CD14-positive monocyte (primary cell): ENCODE results near the gene SEMA5B. TPM values are rescaled to one million over a fixed set of nuclear protein-coding genes. Genes with fewer than 3 reads are reported as not detected.

Experiments used
- DNase-seq, 3 donors: peaks; one replicate each; pipeline ENCODE4 v3.0.0-alpha.2; 2011 to 2022
- H2AFZ ChIP-seq: 2 replicates; pipeline ENCODE4 v1.6.0; 2012; ENCODE audit warnings: mild to moderate bottlenecking, low read depth, low read length, inconsistent platforms; ENCODE audit not compliant: insufficient read depth, poor library complexity, severe bottlenecking
- H3K27ac ChIP-seq, 2 donors: 1 replicate in 1 of 2; 2 replicates in 1 of 2; pipeline ENCODE4 v1.5.1; 2012 to 2013; ENCODE audit warnings: low read length in 2 of 2, control low read depth in 1 of 2, inconsistent platforms in 1 of 2, low read depth in 1 of 2, mild to moderate bottlenecking in 1 of 2
- H3K27me3 ChIP-seq, 2 donors: one replicate each; pipeline versions ENCODE4 v1.6.0 to v1.6.1; 2011 to 2013; ENCODE audit warnings: low read length in 2 of 2; ENCODE audit not compliant: control insufficient read depth in 2 of 2, insufficient read depth in 2 of 2
- H3K36me3 ChIP-seq, 2 donors: replicated peaks in 1 of 2; 1 replicate in 1 of 2; 2 replicates in 1 of 2; pipeline versions ENCODE4 v1.5.1 to v1.6.1; 2012 to 2013; ENCODE audit warnings: low read length in 2 of 2, control low read depth in 1 of 2, inconsistent platforms in 1 of 2, mild to moderate bottlenecking in 1 of 2; ENCODE audit not compliant: insufficient read depth in 2 of 2, control insufficient read depth in 1 of 2
- H3K4me1 ChIP-seq, 2 donors: 1 replicate in 1 of 2; 2 replicates in 1 of 2; pipeline versions ENCODE4 v1.5.1 to v1.6.1; 2012 to 2013; ENCODE audit warnings: low read length in 2 of 2, control low read depth in 1 of 2, inconsistent platforms in 1 of 2, mild to moderate bottlenecking in 1 of 2, moderate library complexity in 1 of 2; ENCODE audit not compliant: insufficient read depth in 2 of 2, control insufficient read depth in 1 of 2
- H3K4me2 ChIP-seq: replicated peaks from 2 replicates; pipeline ENCODE3; 2012; ENCODE audit warnings: low read length, moderate library complexity, mild to moderate bottlenecking; ENCODE audit not compliant: poor library complexity, severe bottlenecking; ENCODE audit errors: extremely low read depth
- H3K4me3 ChIP-seq, 3 experiments: fragments of 200-600 bp in 1 of 3; sonication (generic) in 1 of 3; replicated peaks in 1 of 3; 1 replicate in 2 of 3; 2 replicates in 1 of 3; pipeline ENCODE4 v1.5.1; 2011 to 2013; ENCODE audit warnings: low read length in 3 of 3, mild to moderate bottlenecking in 3 of 3, control low read depth in 2 of 3, low read depth in 2 of 3, inconsistent platforms in 1 of 3, moderate library complexity in 1 of 3
- H3K79me2 ChIP-seq: 2 replicates; pipeline ENCODE4 v1.6.0; 2012; ENCODE audit warnings: mild to moderate bottlenecking, control low read depth, inconsistent platforms, low read length, moderate library complexity; ENCODE audit not compliant: insufficient read depth
- H3K9ac ChIP-seq: 2 replicates; pipeline ENCODE4 v1.6.0; 2017; ENCODE audit warnings: low read length, mild to moderate bottlenecking; ENCODE audit not compliant: insufficient read depth, poor library complexity, severe bottlenecking
- H3K9me3 ChIP-seq, 2 donors: replicated peaks in 1 of 2; 1 replicate in 1 of 2; 2 replicates in 1 of 2; pipeline versions ENCODE4 v1.5.1 to v1.6.1; 2012 to 2013; ENCODE audit warnings: low read length in 2 of 2, control low read depth in 1 of 2; ENCODE audit not compliant: control insufficient read depth in 1 of 2, insufficient read depth in 1 of 2
- H4K20me1 ChIP-seq: 2 replicates; pipeline ENCODE4 v1.6.0; 2012; ENCODE audit warnings: mild to moderate bottlenecking, low read length, control low read depth, moderate library complexity; ENCODE audit not compliant: insufficient read depth
- H3K27ac Mint-ChIP-seq, 7 donors: one replicate each; pipeline ENCODE4 v1.8.0; 2020; ENCODE audit warnings: mild to moderate bottlenecking in 7 of 7, mixed read lengths in 7 of 7, moderate library complexity in 6 of 7, inconsistent platforms in 2 of 7
- H3K27me3 Mint-ChIP-seq, 3 donors: one replicate each; pipeline ENCODE4 v1.8.0; 2021 to 2022; ENCODE audit warnings: low read depth in 3 of 3, mild to moderate bottlenecking in 3 of 3, mixed read lengths in 3 of 3, moderate library complexity in 3 of 3, inconsistent platforms in 1 of 3
- H3K36me3 Mint-ChIP-seq, 2 donors: one replicate each; pipeline ENCODE4 v1.8.0; 2020; ENCODE audit warnings: mixed read lengths in 2 of 2, inconsistent platforms in 1 of 2, mild to moderate bottlenecking in 1 of 2
- H3K4me1 Mint-ChIP-seq: one replicate; pipeline ENCODE4 v1.8.0; 2020; ENCODE audit warnings: mild to moderate bottlenecking, mixed read lengths
- H3K4me3 Mint-ChIP-seq, 2 donors: one replicate each; pipeline ENCODE4 v1.8.0; 2020; ENCODE audit warnings: mild to moderate bottlenecking in 2 of 2, mixed read lengths in 2 of 2, moderate library complexity in 1 of 2
- H3K9me3 Mint-ChIP-seq, 7 donors: one replicate each; pipeline ENCODE4 v1.8.0; 2020 to 2022; ENCODE audit warnings: mixed read lengths in 7 of 7, mild to moderate bottlenecking in 6 of 7, moderate library complexity in 6 of 7, inconsistent platforms in 2 of 7
- CTCF ChIP-seq: fragments of 200-600 bp; IDR thresholded peaks from one replicate; pipeline ENCODE4 v1.8.0; 2022; ENCODE audit warnings: antibody characterized with exemption, mild to moderate bottlenecking
- WGBS: methylation state at CpG from one replicate; pipeline ENCODE4 v1.1.5; 2013; ENCODE audit warnings: missing lambda C conversion rate; ENCODE audit not compliant: insufficient coverage; 5-methylcytosine and 5-hydroxymethylcytosine counted together
- intact Hi-C, 2 donors: fragments of 100-400 bp; cut with micrococcal nuclease; formaldehyde crosslinking; loops; one replicate each; pipeline versions ENCODE4 v1.15.0 to v1.15.1; 2023
- polyA plus RNA-seq, 3 donors: library from polyadenylated mRNA; depleted of rRNA in 1 of 3; unstranded in 2 of 3; stranded (reverse) in 1 of 3; fragments of 300-500 nt in 2 of 3; fragments of >200 nt in 1 of 3; fragmentation: Illumina TruSeq in 2 of 3; gene quantifications; 1 replicate in 2 of 3; 2 replicates in 1 of 3; pipeline ENCODE4 v1.2.3, GENCODE V29; 2012 to 2021

Gene SEMA5B
- polyA plus RNA-seq, 3 donors: not detected

GRCh38 chr3:123008840-123009239 is 18.7 kb downstream of the SEMA5B start:
- Mint-ChIP-seq H3K4me3 (no peak overlapping the region), H3K9me3 (peaks cover 0 to 2% (median 0%) of the 10 kb centered on the region in 7 donors), H3K36me3 (no peaks in the 10 kb centered on the region), H3K4me1 (peaks cover 7% of the 10 kb centered on the region), H3K27me3 (peaks cover 4 to 14% (median 9%) of the 10 kb centered on the region in 3 donors), H3K27ac (no peak overlapping the region)
- no peak overlapping the region for H3K9ac ChIP-seq
- intact Hi-C loops: no loop called here
- no peak overlapping the region for H3K27ac ChIP-seq
- H2AFZ ChIP-seq: no peak overlapping the region
- H3K4me2 ChIP-seq: no peak overlapping the region
- H3K9me3 ChIP-seq: no peaks in the 10 kb centered on the region
- DNase-seq: no peak
- no peaks in the 10 kb centered on the region for H3K27me3 ChIP-seq
- H3K79me2 ChIP-seq: no peaks in the 10 kb centered on the region
- no peaks in the 10 kb centered on the region for H3K36me3 ChIP-seq
- H4K20me1 ChIP-seq: no peaks in the 10 kb centered on the region
- H3K4me1 ChIP-seq: no peaks in the 10 kb centered on the region
- H3K4me3 ChIP-seq: no peak overlapping the region
- whole genome bisulfite sequencing: 14% methylated on average over 2 of the region's 6 CpGs
- no peak for TF ChIP-seq CTCF

- Mint-ChIP-seq H3K36me3 (no peaks in the 10 kb centered on the region), H3K27ac (no peak overlapping the region), H3K27me3 (peaks cover 9 to 14% (median 12%) of the 10 kb centered on the region in 3 donors), H3K9me3 (peaks cover 0 to 2% (median 0%) of the 10 kb centered on the region in 7 donors), H3K4me1 (peaks cover 5% of the 10 kb centered on the region), H3K4me3 (no peak overlapping the region)
- Histone ChIP-seq H3K4me2 (no peak overlapping the region), H2AFZ (no peak overlapping the region), H3K27me3 (no peaks in the 10 kb centered on the region), H3K9ac (no peak overlapping the region), H3K27ac (no peak overlapping the region), H3K36me3 (no peaks in the 10 kb centered on the region), H3K4me1 (no peaks in the 10 kb centered on the region), H3K79me2 (no peaks in the 10 kb centered on the region), H4K20me1 (no peaks in the 10 kb centered on the region), H3K9me3 (no peaks in the 10 kb centered on the region), H3K4me3 (no peak overlapping the region)
- no peak for TF ChIP-seq CTCF
- 11% methylated on average over 1 of the region's 2 CpGs for WGBS
- intact Hi-C loops: no loop called here
- no peak for DNase-seq
These were observed 21.0 kb downstream of the SEMA5B start for GRCh38 chr3:123006609-123007008.
